Breast epithelium (tissue), 4 donors: Measurements from ENCODE around the gene MMP11. TPM values are rescaled to one million over a fixed set of nuclear protein-coding genes. Genes with fewer than 3 reads are reported as not detected.
"Not testable (repeated sequence)": the region's sequence is repeated elsewhere in the genome, so short reads cannot be mapped to it uniquely, and the experiment has no call there.

Experiments used
- DNase-seq, 2 donors: peaks; one replicate each; pipeline ENCODE4 v3.0.0-alpha.2; 2019; ENCODE audit warnings: low spot score in 2 of 2
- H3K27ac ChIP-seq, 2 donors: fragments of 200-600 bp; sonication (generic) in 1 of 2; one replicate each; pipeline ENCODE4 v1.5.1; 2016 to 2019; ENCODE audit warnings: mild to moderate bottlenecking in 1 of 2
- H3K27me3 ChIP-seq, 2 donors: fragments of 200-600 bp; sonication (generic) in 1 of 2; one replicate each; pipeline versions ENCODE4 v1.5.1 to v1.6.0; 2017 to 2019; ENCODE audit warnings: control low read depth in 1 of 2, mild to moderate bottlenecking in 1 of 2
- H3K36me3 ChIP-seq: fragments of 200-600 bp; one replicate; pipeline ENCODE4 v1.5.1; 2019
- H3K4me1 ChIP-seq, 2 donors: fragments of 200-600 bp; sonication (generic); one replicate each; pipeline ENCODE4 v1.5.1; 2016 to 2019; ENCODE audit warnings: control low read depth in 1 of 2
- H3K4me3 ChIP-seq, 3 donors: fragments of 200-600 bp; sonication (generic); 1 replicate in 2 of 3; 2 replicates in 1 of 3; pipeline ENCODE4 v1.5.1; 2016 to 2019; ENCODE audit warnings: mild to moderate bottlenecking in 3 of 3, moderate library complexity in 2 of 3
- H3K9me3 ChIP-seq, 2 donors: fragments of 200-600 bp; sonication (generic) in 1 of 2; one replicate each; pipeline ENCODE4 v1.5.1; 2016 to 2019; ENCODE audit warnings: control low read depth in 1 of 2
- POLR2A ChIP-seq: fragments of 450-650 bp; IDR thresholded peaks from one replicate; pipeline ENCODE4 v1.6.1; 2016; ENCODE audit warnings: antibody characterized with exemption, mild to moderate bottlenecking, moderate library complexity
- POLR2AphosphoS5 ChIP-seq, 3 donors: sonication (generic); formaldehyde crosslinking; IDR thresholded peaks; one replicate each; pipeline ENCODE4 v1.6.1; 2017; ENCODE audit warnings: antibody characterized with exemption in 3 of 3
- intact Hi-C: fragments of 100-400 bp; cut with DNase I; formaldehyde crosslinking; loops from one replicate; pipeline ENCODE4 v1.15.1; 2023; ENCODE audit warnings: low total_unique reads
- total RNA-seq, 3 donors: library from RNA; depleted of rRNA; stranded (reverse); fragments of >200 nt; gene quantifications; one replicate each; pipeline ENCODE4 v1.1.0, GENCODE V29; 2016
- TF ChIP-seq, protein P1 (sequence below), 3 donors: fragments of 450-650 bp; IDR thresholded peaks; one replicate each; pipeline ENCODE4 v1.5.1; 2016 to 2017; ENCODE audit warnings: antibody characterized with exemption in 3 of 3, mild to moderate bottlenecking in 3 of 3, moderate library complexity in 3 of 3

MMP11 gene, protein sequence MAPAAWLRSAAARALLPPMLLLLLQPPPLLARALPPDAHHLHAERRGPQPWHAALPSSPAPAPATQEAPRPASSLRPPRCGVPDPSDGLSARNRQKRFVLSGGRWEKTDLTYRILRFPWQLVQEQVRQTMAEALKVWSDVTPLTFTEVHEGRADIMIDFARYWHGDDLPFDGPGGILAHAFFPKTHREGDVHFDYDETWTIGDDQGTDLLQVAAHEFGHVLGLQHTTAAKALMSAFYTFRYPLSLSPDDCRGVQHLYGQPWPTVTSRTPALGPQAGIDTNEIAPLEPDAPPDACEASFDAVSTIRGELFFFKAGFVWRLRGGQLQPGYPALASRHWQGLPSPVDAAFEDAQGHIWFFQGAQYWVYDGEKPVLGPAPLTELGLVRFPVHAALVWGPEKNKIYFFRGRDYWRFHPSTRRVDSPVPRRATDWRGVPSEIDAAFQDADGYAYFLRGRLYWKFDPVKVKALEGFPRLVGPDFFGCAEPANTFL
- 1 to 10 TPM; 1.9 to 6.2 (median 4.8) TPM for total RNA-seq

GRCh38 chr22:23772649-23773473 is at the start of gene MMP11:
Gene MMP11, plus strand, starts transcription at chr22:23772849. Its CDS starts 22 bp downstream, at chr22:23772871.
- peak within 1 kb of the TSS; percentile 43 to 83 (median 57) for H3K4me3 ChIP-seq
- intact Hi-C loops, result loop anchor here (10.0 kb wide), 1 partner anchor 62 kb away; the partner anchor contains the start of gene DERL3
- peaks cover 0 to 6% of the 10 kb centered on the region in 2 donors for H3K4me1 ChIP-seq
- H3K9me3 ChIP-seq, result no peaks in the 10 kb centered on the region
- TF ChIP-seq POLR2A (no peak), POLR2AphosphoS5 (IDR thresholded peaks at IDR 0.05) (no peak)
- TF ChIP-seq, protein P1, sequence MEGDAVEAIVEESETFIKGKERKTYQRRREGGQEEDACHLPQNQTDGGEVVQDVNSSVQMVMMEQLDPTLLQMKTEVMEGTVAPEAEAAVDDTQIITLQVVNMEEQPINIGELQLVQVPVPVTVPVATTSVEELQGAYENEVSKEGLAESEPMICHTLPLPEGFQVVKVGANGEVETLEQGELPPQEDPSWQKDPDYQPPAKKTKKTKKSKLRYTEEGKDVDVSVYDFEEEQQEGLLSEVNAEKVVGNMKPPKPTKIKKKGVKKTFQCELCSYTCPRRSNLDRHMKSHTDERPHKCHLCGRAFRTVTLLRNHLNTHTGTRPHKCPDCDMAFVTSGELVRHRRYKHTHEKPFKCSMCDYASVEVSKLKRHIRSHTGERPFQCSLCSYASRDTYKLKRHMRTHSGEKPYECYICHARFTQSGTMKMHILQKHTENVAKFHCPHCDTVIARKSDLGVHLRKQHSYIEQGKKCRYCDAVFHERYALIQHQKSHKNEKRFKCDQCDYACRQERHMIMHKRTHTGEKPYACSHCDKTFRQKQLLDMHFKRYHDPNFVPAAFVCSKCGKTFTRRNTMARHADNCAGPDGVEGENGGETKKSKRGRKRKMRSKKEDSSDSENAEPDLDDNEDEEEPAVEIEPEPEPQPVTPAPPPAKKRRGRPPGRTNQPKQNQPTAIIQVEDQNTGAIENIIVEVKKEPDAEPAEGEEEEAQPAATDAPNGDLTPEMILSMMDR (IDR thresholded peaks at IDR 0.05), result no peak
- no peaks in the 10 kb centered on the region for H3K27me3 ChIP-seq
- H3K36me3 ChIP-seq, result no peaks in the 10 kb centered on the region
- no peak for DNase-seq
- H3K27ac ChIP-seq, result peak within 1 kb of the TSS in 1 of 2 donors; percentile 48

- intact Hi-C loops, H3K4me1 ChIP-seq, DNase-seq, H3K9me3 ChIP-seq, H3K4me3 ChIP-seq, H3K36me3 ChIP-seq, H3K27ac ChIP-seq, H3K27me3 ChIP-seq: not testable (repeated sequence)
Observed at GRCh38 chr22:23728108-23728507, 44.5 kb upstream of the MMP11 start.

- Histone ChIP-seq H3K36me3 (no peaks in the 10 kb centered on the region), H3K27me3 (no peaks in the 10 kb centered on the region), H3K27ac (no peak overlapping the region), H3K4me1 (no peaks in the 10 kb centered on the region), H3K9me3 (no peaks in the 10 kb centered on the region), H3K4me3 (no peak overlapping the region)
- intact Hi-C loops, result no loop called here
- DNase-seq, result no peak
- no peak for TF ChIP-seq POLR2A
- TF ChIP-seq, protein P1 (IDR thresholded peaks at IDR 0.05), result no peak
- TF ChIP-seq POLR2AphosphoS5 (IDR thresholded peaks at IDR 0.05), result no peak
Observed at GRCh38 chr22:23737696-23738095, 35.0 kb upstream of the MMP11 start.

GRCh38 chr22:23742505-23743264 is 30.0 kb upstream of the MMP11 start:
- H3K36me3 ChIP-seq, result peaks cover 5% of the 10 kb centered on the region
- DNase-seq, result no peak
- H3K4me3 ChIP-seq, result no peak overlapping the region
- no peaks in the 10 kb centered on the region for H3K4me1 ChIP-seq
- TF ChIP-seq, protein P1 (IDR thresholded peaks at IDR 0.05), result no peak
- TF ChIP-seq POLR2AphosphoS5 (IDR thresholded peaks at IDR 0.05) (no peak), POLR2A (no peak)
- H3K27ac ChIP-seq, result peak overlapping the region in 1 of 2 donors; percentile 43
- intact Hi-C loops, result no loop called here
- H3K9me3 ChIP-seq, result no peaks in the 10 kb centered on the region
- H3K27me3 ChIP-seq, result no peaks in the 10 kb centered on the region

DNA sequence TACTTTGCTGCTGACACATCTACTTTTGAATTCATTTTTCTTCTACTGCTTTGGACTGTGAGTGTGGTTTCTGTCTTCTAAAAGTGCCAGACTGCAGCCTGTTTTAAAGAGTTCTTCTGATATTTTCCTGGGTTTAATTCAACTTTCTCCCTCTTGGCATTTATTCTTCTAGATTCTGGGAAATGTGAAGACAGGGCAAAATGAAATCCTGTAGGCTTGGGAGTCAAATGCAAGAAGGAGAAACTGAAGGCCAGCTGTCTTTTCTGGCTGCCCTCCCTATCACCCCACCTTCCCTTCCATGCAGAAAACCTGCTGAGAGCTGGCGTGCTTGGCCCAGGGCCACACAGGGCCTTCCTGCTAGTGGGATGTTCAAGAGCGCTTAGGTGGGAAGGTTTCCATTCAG is 29.3 kb upstream of the MMP11 start:
- Histone ChIP-seq H3K4me1 (no peaks in the 10 kb centered on the region), H3K4me3 (no peak overlapping the region), H3K36me3 (peaks cover 5% of the 10 kb centered on the region), H3K27ac (peak overlapping the region in 1 of 2 donors; percentile 43), H3K27me3 (no peaks in the 10 kb centered on the region), H3K9me3 (no peaks in the 10 kb centered on the region)
- no peak for DNase-seq
- intact Hi-C loops, result no loop called here
- TF ChIP-seq, protein P1 (IDR thresholded peaks at IDR 0.05), result no peak
- no peak for TF ChIP-seq POLR2A
- TF ChIP-seq POLR2AphosphoS5 (IDR thresholded peaks at IDR 0.05), result no peak
